ENCODE results near the gene NUAK1. TPM values are rescaled to one million over a fixed set of nuclear protein-coding genes. Genes with fewer than 3 reads are reported as not detected.

NUAK1 gene
- total RNA-seq, 4 donors from 2014 or later: 0.75 to 14.7 (median 3.5) TPM

GRCh38 chr12:106170285-106170684 is 31.5 kb upstream of the NUAK1 start:
- in situ Hi-C loops (cut with MboI; ENCODE audit: low pct_ligation_motif_present in 1 of 4, low pct_unique_long_range_greater_than_20kb in 1 of 4, low sequenced_read_pairs in 3 of 4) (loop anchor here in 1 of 4 donors (25.0 kb wide), 1 partner anchor 758 kb away; no protein-coding TSS in a partner anchor), intact Hi-C loops (cut with DNase I; ENCODE audit: low total_unique reads) (no loop called here)
- Histone ChIP-seq H3K4me3 (no peak overlapping the region), H3K36me3 (no peaks in the 10 kb centered on the region), H3K27ac (no peak overlapping the region), H3K9me3 (peaks cover 0 to 4% of the 10 kb centered on the region in 2 donors), H3K27me3 (no peaks in the 10 kb centered on the region), H3K4me1 (peaks cover 0 to 4% (median 0%) of the 10 kb centered on the region in 4 donors)
- TF ChIP-seq POLR2AphosphoS5 (IDR thresholded peaks at IDR 0.05): no peak
- TF ChIP-seq POLR2A (IDR thresholded peaks at IDR 0.05): no peak
- no peak for TF ChIP-seq EP300 (IDR thresholded peaks at IDR 0.05; ENCODE audit: low read depth)
- no peak for TF ChIP-seq CTCF (IDR thresholded peaks at IDR 0.05)
- DNase-seq: no peak
- WGBS, 2 donors (ENCODE audit: low coverage in 1 of 2): 62 to 71% methylated on average over 3 to 4 of the region's 4 CpGs

GRCh38 chr12:106163712-106164111 is 25.0 kb upstream of the NUAK1 start:
- 81% methylated on average over 3 of the region's 3 CpGs; no CpG with 5 or more reads in 1 of the 2 donors for WGBS, 2 donors (ENCODE audit: low coverage in 1 of 2)
- no peaks in the 10 kb centered on the region for H3K4me1 ChIP-seq
- H3K27me3 ChIP-seq: peaks cover 3% of the 10 kb centered on the region
- H3K27ac ChIP-seq: no peak overlapping the region
- intact Hi-C loops (cut with DNase I; ENCODE audit: low total_unique reads): no loop called here
- H3K4me3 ChIP-seq: no peak overlapping the region
- DNase-seq: no peak
- in situ Hi-C loops (cut with MboI; ENCODE audit: low pct_ligation_motif_present in 1 of 4, low pct_unique_long_range_greater_than_20kb in 1 of 4, low sequenced_read_pairs in 3 of 4): loop anchor here in 1 of 4 donors (25.0 kb wide), 1 partner anchor 751 kb away; no protein-coding TSS in a partner anchor
- no peaks in the 10 kb centered on the region for H3K36me3 ChIP-seq
- H3K9me3 ChIP-seq: peaks cover 0 to 4% of the 10 kb centered on the region in 2 donors
- TF ChIP-seq POLR2AphosphoS5 (IDR thresholded peaks at IDR 0.05) (no peak), EP300 (IDR thresholded peaks at IDR 0.05; ENCODE audit: low read depth) (no peak), CTCF (IDR thresholded peaks at IDR 0.05) (no peak), POLR2A (IDR thresholded peaks at IDR 0.05) (no peak)

- intact Hi-C loops (cut with DNase I; ENCODE audit: low total_unique reads) (no loop called here), in situ Hi-C loops (cut with MboI; ENCODE audit: low pct_ligation_motif_present in 1 of 4, low pct_unique_long_range_greater_than_20kb in 1 of 4, low sequenced_read_pairs in 3 of 4) (loop anchor here in 1 of 4 donors (25.0 kb wide), 1 partner anchor 749 kb away; no protein-coding TSS in a partner anchor)
- TF ChIP-seq EP300 (IDR thresholded peaks at IDR 0.05; ENCODE audit: low read depth) (no peak), POLR2A (IDR thresholded peaks at IDR 0.05) (no peak), CTCF (IDR thresholded peaks at IDR 0.05) (no peak), POLR2AphosphoS5 (IDR thresholded peaks at IDR 0.05) (no peak)
Observed at GRCh38 chr12:106161491-106161890, 22.7 kb upstream of the NUAK1 start.

GRCh38 chr12:106160915-106161314 is 22.2 kb upstream of the NUAK1 start:
- intact Hi-C loops (cut with DNase I; ENCODE audit: low total_unique reads) (no loop called here), in situ Hi-C loops (cut with MboI; ENCODE audit: low pct_ligation_motif_present in 1 of 4, low pct_unique_long_range_greater_than_20kb in 1 of 4, low sequenced_read_pairs in 3 of 4) (loop anchor here in 1 of 4 donors (25.0 kb wide), 1 partner anchor 749 kb away; no protein-coding TSS in a partner anchor)
- Histone ChIP-seq H3K9me3 (no peaks in the 10 kb centered on the region), H3K27ac (no peak overlapping the region), H3K36me3 (no peaks in the 10 kb centered on the region), H3K27me3 (peaks cover 3% of the 10 kb centered on the region), H3K4me1 (no peaks in the 10 kb centered on the region), H3K4me3 (no peak overlapping the region)
- no peak for DNase-seq
- WGBS, 2 donors (ENCODE audit: low coverage in 1 of 2): 93% methylated on average over 1 of the region's 1 CpG; no CpG with 5 or more reads in 1 of the 2 donors
- TF ChIP-seq CTCF (IDR thresholded peaks at IDR 0.05) (no peak), POLR2A (IDR thresholded peaks at IDR 0.05) (no peak), POLR2AphosphoS5 (IDR thresholded peaks at IDR 0.05) (no peak), EP300 (IDR thresholded peaks at IDR 0.05; ENCODE audit: low read depth) (no peak)

More at GRCh38 chr12:106161491-106161890, 22.7 kb upstream of the NUAK1 start:
- no peak for DNase-seq
- Histone ChIP-seq H3K4me3 (no peak overlapping the region), H3K9me3 (no peaks in the 10 kb centered on the region), H3K4me1 (no peaks in the 10 kb centered on the region), H3K36me3 (no peaks in the 10 kb centered on the region), H3K27ac (no peak overlapping the region), H3K27me3 (peaks cover 3% of the 10 kb centered on the region)
- 78 to 85% methylated on average over 2 of the region's 2 CpGs for WGBS, 2 donors (ENCODE audit: low coverage in 1 of 2)
